ENCODE data around the gene AZI2.

DNA sequence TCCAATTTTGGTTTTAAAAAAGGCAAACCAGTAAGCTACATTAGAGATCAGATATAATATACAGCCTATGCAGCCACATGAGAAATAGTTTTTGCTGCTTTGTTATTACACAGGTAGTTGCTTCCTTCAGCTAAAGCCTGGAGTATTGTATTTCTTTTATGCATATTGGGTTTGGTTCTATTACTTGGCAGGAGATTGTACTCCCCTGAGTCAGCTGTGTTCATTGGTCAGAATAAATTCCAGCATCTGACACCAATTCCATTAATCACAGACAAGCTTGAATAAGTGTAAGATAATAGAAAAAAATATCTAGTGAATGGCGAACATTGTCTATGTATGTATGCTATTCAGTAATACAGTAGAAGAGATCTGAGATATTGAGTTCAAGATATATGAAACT, 26.2 kb downstream of the AZI2 start:
- no peak for TF ChIP-seq CBX2 (IDR thresholded peaks at IDR 0.05; ENCODE audit: borderline replicate concordance, low read depth)
- TF ChIP-seq, protein P1, sequence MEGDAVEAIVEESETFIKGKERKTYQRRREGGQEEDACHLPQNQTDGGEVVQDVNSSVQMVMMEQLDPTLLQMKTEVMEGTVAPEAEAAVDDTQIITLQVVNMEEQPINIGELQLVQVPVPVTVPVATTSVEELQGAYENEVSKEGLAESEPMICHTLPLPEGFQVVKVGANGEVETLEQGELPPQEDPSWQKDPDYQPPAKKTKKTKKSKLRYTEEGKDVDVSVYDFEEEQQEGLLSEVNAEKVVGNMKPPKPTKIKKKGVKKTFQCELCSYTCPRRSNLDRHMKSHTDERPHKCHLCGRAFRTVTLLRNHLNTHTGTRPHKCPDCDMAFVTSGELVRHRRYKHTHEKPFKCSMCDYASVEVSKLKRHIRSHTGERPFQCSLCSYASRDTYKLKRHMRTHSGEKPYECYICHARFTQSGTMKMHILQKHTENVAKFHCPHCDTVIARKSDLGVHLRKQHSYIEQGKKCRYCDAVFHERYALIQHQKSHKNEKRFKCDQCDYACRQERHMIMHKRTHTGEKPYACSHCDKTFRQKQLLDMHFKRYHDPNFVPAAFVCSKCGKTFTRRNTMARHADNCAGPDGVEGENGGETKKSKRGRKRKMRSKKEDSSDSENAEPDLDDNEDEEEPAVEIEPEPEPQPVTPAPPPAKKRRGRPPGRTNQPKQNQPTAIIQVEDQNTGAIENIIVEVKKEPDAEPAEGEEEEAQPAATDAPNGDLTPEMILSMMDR (IDR thresholded peaks at IDR 0.05): no peak
- TF ChIP-seq, protein P2, sequence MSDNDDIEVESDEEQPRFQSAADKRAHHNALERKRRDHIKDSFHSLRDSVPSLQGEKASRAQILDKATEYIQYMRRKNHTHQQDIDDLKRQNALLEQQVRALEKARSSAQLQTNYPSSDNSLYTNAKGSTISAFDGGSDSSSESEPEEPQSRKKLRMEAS (IDR thresholded peaks at IDR 0.05): no peak

Data from A549 (cell line).